ENCODE results near the gene SMYD1.

The SMYD1 gene

GRCh38 chr2:88090446-88091283 is 23.0 kb downstream of the SMYD1 start:
- DNase-seq: no peak

- DNase-seq: no peak
Measured at GRCh38 chr2:88091943-88092342, 24.3 kb downstream of the SMYD1 start.

- no peak for DNase-seq
Measured at GRCh38 chr2:88092773-88093172, 25.1 kb downstream of the SMYD1 start.

- DNase-seq: no peak
Measured at GRCh38 chr2:88095022-88095421, 27.4 kb downstream of the SMYD1 start.

GRCh38 chr2:88096708-88097107 is 29.1 kb downstream of the SMYD1 start:
- DNase-seq: no peak

- no peak for DNase-seq
Measured at GRCh38 chr2:88097192-88097591, 29.6 kb downstream of the SMYD1 start.

- no peak for DNase-seq
Measured at GRCh38 chr2:88097891-88098557, 30.4 kb downstream of the SMYD1 start.

GRCh38 chr2:88098558-88098900 is 30.9 kb downstream of the SMYD1 start:
- DNase-seq: no peak

- DNase-seq: no peak
Measured at GRCh38 chr2:88099798-88100488, 32.3 kb downstream of the SMYD1 start.

GRCh38 chr2:88100489-88100858 is 32.8 kb downstream of the SMYD1 start:
- no peak for DNase-seq

- no peak for DNase-seq
Measured at GRCh38 chr2:88108796-88109195, 41.2 kb downstream of the SMYD1 start.

GRCh38 chr2:88110830-88111229 is 43.2 kb downstream of the SMYD1 start:
- DNase-seq: no peak

- no peak for DNase-seq
Measured at GRCh38 chr2:88113069-88113468, 45.4 kb downstream of the SMYD1 start.

- DNase-seq: no peak
Measured at GRCh38 chr2:88114889-88115288, 47.3 kb downstream of the SMYD1 start.

GRCh38 chr2:88115825-88116518 is 48.3 kb downstream of the SMYD1 start:
- DNase-seq: no peak

GRCh38 chr2:88116669-88117432 is 49.2 kb downstream of the SMYD1 start:
- DNase-seq: no peak

- DNase-seq: no peak
Measured at GRCh38 chr2:88117973-88118372, 50.3 kb downstream of the SMYD1 start.

GRCh38 chr2:88121678-88122077 is 54.1 kb downstream of the SMYD1 start:
- DNase-seq: no peak

- DNase-seq: no peak
Measured at GRCh38 chr2:88122141-88122884, 54.7 kb downstream of the SMYD1 start.

GRCh38 chr2:88123164-88123974 is 55.7 kb downstream of the SMYD1 start:
- no peak for DNase-seq

Data from NCI-H1436 (cell line).